PC-3 (cell line): ENCODE data around the gene WNT2B. TPM values are rescaled to one million over a fixed set of nuclear protein-coding genes. Genes with fewer than 3 reads are reported as not detected.
A peak's percentile ranks its signal among the peaks of the same experiment; 100 is the strongest.

Experiments used
- ATAC-seq: fragments of 200-7000 bp; cut with Tn5 transposase; 2 replicates; pipeline ENCODE4 v1.9.1; 2020; ENCODE audit warnings: mild to moderate bottlenecking, moderate library complexity
- BruUV-seq: library from RNA; stranded (reverse); fragments of 400-500 nt; replicated peaks from 2 replicates; lab custom pipeline; 2021; lab: Mats Ljungman, UMichigan
- CTCF ChIA-PET: fragments of 300-600 bp; sonication (Branson Sonifier 250); formaldehyde crosslinking; loops from one replicate; lab custom pipeline; 2022; ENCODE audit warnings: antibody characterized with exemption; lab: Charles Lee
- POLR2A ChIA-PET: fragments of 300-600 bp; sonication (Branson Sonifier 250); formaldehyde crosslinking; loops from one replicate; lab custom pipeline; 2022; ENCODE audit warnings: antibody characterized with exemption; ENCODE audit not compliant: unreplicated experiment; lab: Charles Lee
- DNase-seq: peaks from one replicate; pipeline ENCODE4 v3.0.0-alpha.2; 2015
- H2AFZ ChIP-seq: fragments of 300-600 bp; sonication (generic); 2 replicates; pipeline ENCODE4 v1.6.0; 2016; ENCODE audit warnings: antibody characterized with exemption, low read length
- H3F3A ChIP-seq: fragments of 300-600 bp; sonication (generic); one replicate; pipeline ENCODE4 v1.6.0; 2017; ENCODE audit warnings: antibody characterized with exemption, low read length, control low read depth, mild to moderate bottlenecking; ENCODE audit not compliant: unreplicated experiment
- H3K27ac ChIP-seq: fragments of 300-600 bp; sonication (generic); 2 replicates; pipeline ENCODE4 v1.5.1; 2016; ENCODE audit warnings: mild to moderate bottlenecking, low read length
- H3K27me3 ChIP-seq: fragments of 300-600 bp; sonication (generic); 2 replicates; pipeline ENCODE4 v1.6.1; 2016; ENCODE audit warnings: low read length, mixed read lengths
- H3K36me3 ChIP-seq: fragments of 300-600 bp; sonication (generic); 2 replicates; pipeline ENCODE4 v1.6.1; 2016; ENCODE audit warnings: low read depth, mixed run types, low read length, mixed read lengths
- H3K4me1 ChIP-seq: fragments of 300-600 bp; sonication (generic); 2 replicates; pipeline ENCODE4 v1.5.1; 2016; ENCODE audit warnings: low read length; ENCODE audit not compliant: insufficient read depth
- H3K4me2 ChIP-seq: fragments of 300-600 bp; sonication (generic); 2 replicates; pipeline ENCODE4 v1.6.0; 2016; ENCODE audit warnings: low read length
- H3K4me3 ChIP-seq: fragments of 300-600 bp; sonication (generic); 2 replicates; pipeline ENCODE4 v1.5.1; 2016; ENCODE audit warnings: mild to moderate bottlenecking, low read length, mixed read lengths
- H3K79me2 ChIP-seq: fragments of 300-600 bp; sonication (generic); 2 replicates; pipeline ENCODE4 v1.6.1; 2017; ENCODE audit warnings: low read length, mixed read lengths
- H3K9ac ChIP-seq: fragments of 300-600 bp; sonication (generic); 2 replicates; pipeline ENCODE4 v1.6.0; 2016; ENCODE audit warnings: mild to moderate bottlenecking, low read length
- H3K9me2 ChIP-seq: fragments of 300-600 bp; sonication (generic); replicated peaks from 2 replicates; pipeline ENCODE4 v1.6.1; 2016; ENCODE audit warnings: mixed run types, low read length, mixed read lengths
- H3K9me3 ChIP-seq: fragments of 300-600 bp; sonication (generic); 2 replicates; pipeline ENCODE4 v1.6.1; 2016; ENCODE audit warnings: low read length, mixed read lengths
- H4K20me1 ChIP-seq: fragments of 300-600 bp; sonication (generic); 2 replicates; pipeline ENCODE4 v1.6.1; 2016; ENCODE audit warnings: low read length, mixed read lengths
- EZH2 ChIP-seq: fragments of 300-600 bp; sonication (generic); IDR thresholded peaks from one replicate; pipeline ENCODE4 v1.6.1; 2017; ENCODE audit warnings: antibody characterized with exemption, mild to moderate bottlenecking, low read length; ENCODE audit not compliant: unreplicated experiment
- EZH2phosphoT487 ChIP-seq: fragments of 300-600 bp; sonication (generic); IDR thresholded peaks from 2 replicates; pipeline ENCODE4 v1.6.1; 2018; ENCODE audit warnings: mild to moderate bottlenecking, antibody characterized with exemption, low read length, borderline replicate concordance
- intact Hi-C: fragments of 100-400 bp; cut with micrococcal nuclease; formaldehyde crosslinking; loops from 2 replicates; pipeline ENCODE4 v1.9.0; 2023
- total RNA-seq: library from RNA; depleted of rRNA; stranded (reverse); fragments of >200 nt; gene quantifications from 2 replicates; pipeline ENCODE4 v1.2.3, GENCODE V29; 2014
- TF ChIP-seq, protein P1 (sequence below): fragments of 300-600 bp; sonication (generic); conservative IDR thresholded peaks from 2 replicates; pipeline ENCODE4 v1.5.1; 2017; ENCODE audit warnings: antibody characterized with exemption, low read depth, mild to moderate bottlenecking, low read length

WNT2B gene
- total RNA-seq, 1 experiment from 2014 or later: 0.55 TPM

DNA sequence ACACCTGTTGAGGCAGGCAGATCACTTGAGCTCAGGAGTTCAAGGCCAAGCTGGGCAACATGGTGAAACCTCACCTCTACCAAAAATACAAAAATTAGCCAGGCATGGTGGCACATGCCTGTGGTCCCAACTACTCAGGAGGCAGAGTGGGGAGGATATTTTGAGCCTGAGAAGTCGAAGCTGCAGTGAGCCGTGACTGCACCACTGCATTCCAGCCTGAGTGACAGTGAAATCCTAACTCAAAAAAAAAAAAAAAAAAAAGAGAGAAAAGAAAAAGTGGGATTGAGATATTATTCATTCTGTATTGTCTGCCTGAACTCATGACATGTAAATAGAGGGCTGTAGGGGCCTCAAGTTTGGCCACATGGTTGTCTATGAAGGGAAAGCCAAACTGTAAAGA is 37.3 kb downstream of the WNT2B start:
- no peaks in the 10 kb centered on the region for H3K9me2 ChIP-seq
- H3K9ac ChIP-seq: no peak overlapping the region
- peaks cover 3% of the 10 kb centered on the region for H3F3A ChIP-seq
- BruUV-seq: no TSS peak
- no peak overlapping the region for H3K4me3 ChIP-seq
- H3K4me1 ChIP-seq: peaks cover 20% of the 10 kb centered on the region
- no peaks in the 10 kb centered on the region for H3K9me3 ChIP-seq
- H3K4me2 ChIP-seq: no peak overlapping the region
- no peaks in the 10 kb centered on the region for H3K27me3 ChIP-seq
- no peak overlapping the region for H3K27ac ChIP-seq
- intact Hi-C loops: no loop called here
- DNase-seq (no peak), ATAC-seq (no peak)
- H4K20me1 ChIP-seq: no peaks in the 10 kb centered on the region
- H3K36me3 ChIP-seq: no peaks in the 10 kb centered on the region; the same call in 1 of the 2 replicates
- H3K79me2 ChIP-seq: no peaks in the 10 kb centered on the region
- ChIA-PET POLR2A (no interaction called here), CTCF (no interaction called here)
- TF ChIP-seq, protein P1, sequence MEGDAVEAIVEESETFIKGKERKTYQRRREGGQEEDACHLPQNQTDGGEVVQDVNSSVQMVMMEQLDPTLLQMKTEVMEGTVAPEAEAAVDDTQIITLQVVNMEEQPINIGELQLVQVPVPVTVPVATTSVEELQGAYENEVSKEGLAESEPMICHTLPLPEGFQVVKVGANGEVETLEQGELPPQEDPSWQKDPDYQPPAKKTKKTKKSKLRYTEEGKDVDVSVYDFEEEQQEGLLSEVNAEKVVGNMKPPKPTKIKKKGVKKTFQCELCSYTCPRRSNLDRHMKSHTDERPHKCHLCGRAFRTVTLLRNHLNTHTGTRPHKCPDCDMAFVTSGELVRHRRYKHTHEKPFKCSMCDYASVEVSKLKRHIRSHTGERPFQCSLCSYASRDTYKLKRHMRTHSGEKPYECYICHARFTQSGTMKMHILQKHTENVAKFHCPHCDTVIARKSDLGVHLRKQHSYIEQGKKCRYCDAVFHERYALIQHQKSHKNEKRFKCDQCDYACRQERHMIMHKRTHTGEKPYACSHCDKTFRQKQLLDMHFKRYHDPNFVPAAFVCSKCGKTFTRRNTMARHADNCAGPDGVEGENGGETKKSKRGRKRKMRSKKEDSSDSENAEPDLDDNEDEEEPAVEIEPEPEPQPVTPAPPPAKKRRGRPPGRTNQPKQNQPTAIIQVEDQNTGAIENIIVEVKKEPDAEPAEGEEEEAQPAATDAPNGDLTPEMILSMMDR: no peak
- TF ChIP-seq EZH2: no peak
- no peak for TF ChIP-seq EZH2phosphoT487
- H2AFZ ChIP-seq: no peak overlapping the region

DNA sequence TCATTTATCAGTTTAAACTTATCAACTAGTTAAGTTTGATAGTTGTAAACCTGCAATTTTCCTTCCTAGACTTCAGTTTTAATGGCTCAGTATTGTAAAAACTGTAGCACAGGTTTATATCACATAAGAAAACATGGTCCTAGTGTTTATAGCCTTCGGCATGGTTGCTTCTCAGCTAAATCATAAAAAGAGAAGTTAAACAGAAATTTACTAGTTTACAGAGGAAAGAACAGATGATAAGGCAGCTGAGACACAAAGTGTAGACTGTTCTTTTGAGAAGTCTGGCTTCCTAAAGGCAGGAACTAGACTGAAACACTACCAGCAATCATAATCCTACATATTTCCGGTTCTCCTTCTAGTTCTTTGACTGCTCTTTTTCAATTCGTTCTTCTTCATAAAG is 39.8 kb downstream of the WNT2B start:
- ATAC-seq: peak; percentile 70
- no peak overlapping the region for H3K4me2 ChIP-seq
- CTCF ChIA-PET: no interaction called here

DNA sequence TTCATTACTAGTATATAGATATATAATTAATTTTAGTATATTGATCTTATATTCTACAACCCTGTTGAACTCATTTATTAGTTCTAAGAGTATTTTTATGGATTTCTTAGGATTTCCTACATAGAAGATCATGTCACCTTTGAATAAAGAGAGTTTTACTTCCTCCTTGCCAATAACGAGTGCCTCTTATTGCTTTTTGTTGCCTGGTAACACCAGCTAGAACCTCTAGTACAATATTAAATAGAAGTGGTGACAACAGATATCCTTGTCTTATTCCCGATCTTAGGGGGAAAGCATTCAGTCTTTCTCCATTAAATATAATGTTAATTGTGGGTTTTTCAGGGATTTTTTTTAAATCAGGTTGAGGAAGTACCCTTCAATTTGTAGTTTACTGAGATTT is 40.8 kb downstream of the WNT2B start:
- Histone ChIP-seq H4K20me1 (no peaks in the 10 kb centered on the region), H3K79me2 (no peaks in the 10 kb centered on the region), H3K9me2 (no peaks in the 10 kb centered on the region), H3K4me2 (no peak overlapping the region), H3K4me3 (no peak overlapping the region), H3K36me3 (no peaks in the 10 kb centered on the region), H3K27ac (no peak overlapping the region), H3K9ac (no peak overlapping the region), H3K4me1 (peaks cover 15% of the 10 kb centered on the region), H3K27me3 (no peaks in the 10 kb centered on the region), H3F3A (no peaks in the 10 kb centered on the region), H2AFZ (no peak overlapping the region), H3K9me3 (no peaks in the 10 kb centered on the region)
- ATAC-seq (no peak), DNase-seq (no peak)
- BruUV-seq: no TSS peak
- ChIA-PET POLR2A (no interaction called here), CTCF (no interaction called here)
- intact Hi-C loops: no loop called here
- TF ChIP-seq, protein P1: no peak
- TF ChIP-seq EZH2phosphoT487 (no peak), EZH2 (no peak)

More for the DNA sequence above, 39.8 kb downstream of the WNT2B start:
- H3K4me3 ChIP-seq: no peak overlapping the region
- no peaks in the 10 kb centered on the region for H3K9me3 ChIP-seq
- peaks cover 20% of the 10 kb centered on the region for H3K4me1 ChIP-seq
- peaks cover 3% of the 10 kb centered on the region for H3F3A ChIP-seq
- H2AFZ ChIP-seq: no peak overlapping the region
- no peak overlapping the region for H3K27ac ChIP-seq
- H3K9ac ChIP-seq: no peak overlapping the region
- BruUV-seq: no TSS peak
- H3K79me2 ChIP-seq: no peaks in the 10 kb centered on the region
- DNase-seq: no peak
- no peaks in the 10 kb centered on the region for H3K36me3 ChIP-seq
- no peaks in the 10 kb centered on the region for H4K20me1 ChIP-seq
- POLR2A ChIA-PET: interaction anchor here (0.6 kb wide), 2 partner anchors 125 to 408 kb away, joined by 3 to 7 read pairs; no protein-coding TSS in a partner anchor
- intact Hi-C loops: no loop called here
- TF ChIP-seq EZH2: no peak
- TF ChIP-seq EZH2phosphoT487: no peak
- TF ChIP-seq, protein P1: no peak
- no peaks in the 10 kb centered on the region for H3K9me2 ChIP-seq
- no peaks in the 10 kb centered on the region for H3K27me3 ChIP-seq
